ENCODE data around the gene RFX5. TPM values are rescaled to one million over a fixed set of nuclear protein-coding genes. Genes with fewer than 3 reads are reported as not detected.

RFX5 gene
- total and polyA plus RNA-seq, 9 of the 15 experiments (the other 6 are each of a cell fraction or from before 2014, with no cell fraction given): 3.8 to 48.2 (median 32.2) TPM

- TF ChIP-seq GTF2B (IDR thresholded peaks at IDR 0.05; ENCODE audit: extremely low read depth, insufficient read length) (no peak), ZNF77 (CRISPR knock-in tag; IDR thresholded peaks at IDR 0.05) (no peak), ZNF778 (CRISPR knock-in tag; IDR thresholded peaks at IDR 0.05) (no peak), NEUROD1 (IDR thresholded peaks at IDR 0.05; ENCODE audit: borderline replicate concordance, low read depth, low read length, partially characterized antibody) (peak; percentile 19), SAFB (IDR thresholded peaks at IDR 0.05; ENCODE audit: borderline replicate concordance, low read depth, low read length) (no peak), NR3C1 (CRISPR knock-in tag; IDR thresholded peaks at IDR 0.05) (no peak), MEF2A (IDR thresholded peaks at IDR 0.05; ENCODE audit: control insufficient read depth, low read depth, low read length) (no peak), ZNF318 (IDR thresholded peaks at IDR 0.05; ENCODE audit: borderline replicate concordance in 1 of 2, low read depth in 1 of 2) (peak in 1 of 2 experiments; percentile 79; a peak in 2 of 4 replicates), NCOA4 (IDR thresholded peaks at IDR 0.05; ENCODE audit: partially characterized antibody) (no peak), RAD21 (CRISPR knock-in tag; conservative IDR thresholded peaks at IDR 0.05 in 1 of 2, IDR thresholded peaks at IDR 0.05 in 1 of 2) (no peak), TAF1 (IDR thresholded peaks at IDR 0.05; ENCODE audit: control insufficient read depth, extremely low read depth, insufficient read depth, low read length, severe bottlenecking) (peak; percentile 69), ATF4 (CRISPR knock-in tag; IDR thresholded peaks at IDR 0.05) (no peak), PREB (CRISPR knock-in tag; IDR thresholded peaks at IDR 0.05) (no peak)
Observed at GRCh38 chr1:151346769-151347522, at the start of gene RFX5 (continued).

All from K562 (cell line).